ENCODE data around the gene APOB.

The APOB gene

GRCh38 chr2:21019000-21019677 lies 24.7 kb downstream of the APOB start:
- DNase-seq = no peak

GRCh38 chr2:21018290-21018689 lies 25.6 kb downstream of the APOB start:
- DNase-seq = no peak

GRCh38 chr2:21017748-21018276 lies 26.1 kb downstream of the APOB start:
- no peak for DNase-seq

- no peak for DNase-seq
Observed at GRCh38 chr2:21015281-21015645, 28.6 kb downstream of the APOB start.

- no peak for DNase-seq
Observed at GRCh38 chr2:21014364-21015280, 29.3 kb downstream of the APOB start.

- DNase-seq = no peak
Observed at GRCh38 chr2:21013043-21013816, 30.6 kb downstream of the APOB start.

GRCh38 chr2:21012557-21012937 lies 31.3 kb downstream of the APOB start:
- no peak for DNase-seq

GRCh38 chr2:21011876-21012556 lies 31.9 kb downstream of the APOB start:
- DNase-seq = no peak

- no peak for DNase-seq
Observed at GRCh38 chr2:21011453-21011852, 32.4 kb downstream of the APOB start.

- no peak for DNase-seq
Observed at GRCh38 chr2:21010813-21011439, 32.9 kb downstream of the APOB start.

GRCh38 chr2:21009662-21010225 lies 34.1 kb downstream of the APOB start:
- DNase-seq = no peak

- no peak for DNase-seq
Observed at GRCh38 chr2:21008790-21009661, 34.8 kb downstream of the APOB start.

- no peak for DNase-seq
Observed at GRCh38 chr2:21008014-21008789, 35.7 kb downstream of the APOB start.

GRCh38 chr2:21007129-21008013 lies 36.5 kb downstream of the APOB start:
- no peak for DNase-seq

GRCh38 chr2:21006423-21007128 lies 37.3 kb downstream of the APOB start:
- no peak for DNase-seq

GRCh38 chr2:21005700-21006422 lies 38.0 kb downstream of the APOB start:
- DNase-seq = no peak

GRCh38 chr2:21005111-21005699 lies 38.7 kb downstream of the APOB start:
- DNase-seq = no peak

Data from GOT3 (cell line).